Measurements from ENCODE around the gene DCD.
"Not testable (repeated sequence)": the region's sequence is repeated elsewhere in the genome, so short reads cannot be mapped to it uniquely, and the experiment has no call there.

The DCD gene

GRCh38 chr12:54641554-54641953, 6.6 kb downstream of the DCD start:
- H2AFZ ChIP-seq (ENCODE audit: low read length) = no peak overlapping the region
- no peaks in the 10 kb centered on the region for H3K9me2 ChIP-seq (ENCODE audit: low read depth, low read length)
- no peaks in the 10 kb centered on the region for H3F3A ChIP-seq (ENCODE audit: insufficient read depth, low read length)
- no peaks in the 10 kb centered on the region for H3K79me2 ChIP-seq (ENCODE audit: insufficient read depth, low read length)
- H3K4me2 ChIP-seq (ENCODE audit: low read length) = no peak overlapping the region
- H3K4me3 ChIP-seq (ENCODE audit: low read depth, low read length, poor library complexity, severe bottlenecking) = no peak overlapping the region
- no peaks in the 10 kb centered on the region for H3K9me3 ChIP-seq (ENCODE audit: low read length)
- no peak overlapping the region for H3K9ac ChIP-seq (ENCODE audit: low read length)
- H4K20me1 ChIP-seq (ENCODE audit: insufficient read depth, low read length) = no peaks in the 10 kb centered on the region
- H3K36me3 ChIP-seq (ENCODE audit: insufficient read depth, low read length) = no peaks in the 10 kb centered on the region
- no peaks in the 10 kb centered on the region for H3K27me3 ChIP-seq (ENCODE audit: insufficient read depth, low read length)
- H3K4me1 ChIP-seq (ENCODE audit: insufficient read depth, low read length, severe bottlenecking) = no peaks in the 10 kb centered on the region
- TF ChIP-seq CTCF (IDR thresholded peaks at IDR 0.05; ENCODE audit: low read length) = no peak
- TF ChIP-seq EZH2 (IDR thresholded peaks at IDR 0.05; ENCODE audit: borderline replicate concordance, low read length) = no peak
- H3K27ac ChIP-seq (ENCODE audit: low read depth, low read length, poor library complexity, severe bottlenecking) = no peak overlapping the region

- H3K9me3 ChIP-seq (ENCODE audit: low read length) = no peaks in the 10 kb centered on the region
- no peaks in the 10 kb centered on the region for H3K27me3 ChIP-seq (ENCODE audit: insufficient read depth, low read length)
- H3K4me1 ChIP-seq (ENCODE audit: insufficient read depth, low read length, severe bottlenecking) = no peaks in the 10 kb centered on the region
- H3K27ac ChIP-seq (ENCODE audit: low read depth, low read length, poor library complexity, severe bottlenecking) = no peak overlapping the region
- H3K79me2 ChIP-seq (ENCODE audit: insufficient read depth, low read length) = no peaks in the 10 kb centered on the region
- no peak overlapping the region for H3K9ac ChIP-seq (ENCODE audit: low read length)
- TF ChIP-seq EZH2 (IDR thresholded peaks at IDR 0.05; ENCODE audit: borderline replicate concordance, low read length) = no peak
- TF ChIP-seq CTCF (IDR thresholded peaks at IDR 0.05; ENCODE audit: low read length) = no peak
- no peak overlapping the region for H2AFZ ChIP-seq (ENCODE audit: low read length)
- no peak overlapping the region for H3K4me3 ChIP-seq (ENCODE audit: low read depth, low read length, poor library complexity, severe bottlenecking)
- no peaks in the 10 kb centered on the region for H3K9me2 ChIP-seq (ENCODE audit: low read depth, low read length)
- no peak overlapping the region for H3K4me2 ChIP-seq (ENCODE audit: low read length)
- H3F3A ChIP-seq (ENCODE audit: insufficient read depth, low read length) = no peaks in the 10 kb centered on the region
- no peaks in the 10 kb centered on the region for H4K20me1 ChIP-seq (ENCODE audit: insufficient read depth, low read length)
- H3K36me3 ChIP-seq (ENCODE audit: insufficient read depth, low read length) = no peaks in the 10 kb centered on the region
Measured at GRCh38 chr12:54641089-54641488, 7.1 kb downstream of the DCD start.

- not testable (repeated sequence) for H3K27ac ChIP-seq (ENCODE audit: low read depth, low read length, poor library complexity, severe bottlenecking); H3K36me3 ChIP-seq (ENCODE audit: insufficient read depth, low read length); H3K27me3 ChIP-seq (ENCODE audit: insufficient read depth, low read length); H3K79me2 ChIP-seq (ENCODE audit: insufficient read depth, low read length); H3K4me1 ChIP-seq (ENCODE audit: insufficient read depth, low read length, severe bottlenecking); H4K20me1 ChIP-seq (ENCODE audit: insufficient read depth, low read length); H3F3A ChIP-seq (ENCODE audit: insufficient read depth, low read length); H3K9ac ChIP-seq (ENCODE audit: low read length); H3K9me2 ChIP-seq (ENCODE audit: low read depth, low read length); H2AFZ ChIP-seq (ENCODE audit: low read length); H3K4me3 ChIP-seq (ENCODE audit: low read depth, low read length, poor library complexity, severe bottlenecking); H3K4me2 ChIP-seq (ENCODE audit: low read length); H3K9me3 ChIP-seq (ENCODE audit: low read length)
Measured at GRCh38 chr12:54639112-54639511, 9.1 kb downstream of the DCD start.

- Histone ChIP-seq H3K79me2 (ENCODE audit: insufficient read depth, low read length) (no peaks in the 10 kb centered on the region), H3K27me3 (ENCODE audit: insufficient read depth, low read length) (no peaks in the 10 kb centered on the region), H3K9me3 (ENCODE audit: low read length) (no peaks in the 10 kb centered on the region), H3F3A (ENCODE audit: insufficient read depth, low read length) (no peaks in the 10 kb centered on the region), H3K9ac (ENCODE audit: low read length) (no peak within 1 kb of the TSS), H3K27ac (ENCODE audit: low read depth, low read length, poor library complexity, severe bottlenecking) (no peak within 1 kb of the TSS), H3K4me2 (ENCODE audit: low read length) (no peak within 1 kb of the TSS), H3K9me2 (ENCODE audit: low read depth, low read length) (no peaks in the 10 kb centered on the region), H2AFZ (ENCODE audit: low read length) (no peak within 1 kb of the TSS), H4K20me1 (ENCODE audit: insufficient read depth, low read length) (no peaks in the 10 kb centered on the region), H3K36me3 (ENCODE audit: insufficient read depth, low read length) (no peaks in the 10 kb centered on the region), H3K4me1 (ENCODE audit: insufficient read depth, low read length, severe bottlenecking) (no peaks in the 10 kb centered on the region), H3K4me3 (ENCODE audit: low read depth, low read length, poor library complexity, severe bottlenecking) (no peak within 1 kb of the TSS)
- TF ChIP-seq CTCF (IDR thresholded peaks at IDR 0.05; ENCODE audit: low read length) (no peak), EZH2 (IDR thresholded peaks at IDR 0.05; ENCODE audit: borderline replicate concordance, low read length) (no peak)
Measured at GRCh38 chr12:54634795-54635194, 13.4 kb downstream of the DCD start, which contains the start of gene LACRT. TSS of gene LACRT (minus strand) at chr12:54634895. CDS start at chr12:54634841, 54 bp downstream.

Measured in OCI-LY1 (cell line).